SK-N-MC (cell line): ENCODE measurements around the gene CHIC1.
"Not testable (repeated sequence)": the region's sequence is repeated elsewhere in the genome, so short reads cannot be mapped to it uniquely, and the experiment has no call there.

Experiments
- EZH2 ChIP-seq: fragments of 200-600 bp; sonication (generic); IDR thresholded peaks from one replicate; pipeline ENCODE4 v1.6.1; 2017; ENCODE audit warnings: antibody characterized with exemption
- FOXP2 ChIP-seq: optimal IDR thresholded peaks from 2 replicates; pipeline ENCODE3; 2011; ENCODE audit warnings: mild to moderate bottlenecking, moderate library complexity; ENCODE audit not compliant: insufficient read depth; ENCODE audit errors: extremely low read length, control extremely low read depth
- POLR2AphosphoS5 ChIP-seq: IDR thresholded peaks from 2 replicates; pipeline ENCODE4 v1.6.1; 2012; ENCODE audit warnings: mild to moderate bottlenecking, low read depth, low read length, borderline replicate concordance

DNA sequence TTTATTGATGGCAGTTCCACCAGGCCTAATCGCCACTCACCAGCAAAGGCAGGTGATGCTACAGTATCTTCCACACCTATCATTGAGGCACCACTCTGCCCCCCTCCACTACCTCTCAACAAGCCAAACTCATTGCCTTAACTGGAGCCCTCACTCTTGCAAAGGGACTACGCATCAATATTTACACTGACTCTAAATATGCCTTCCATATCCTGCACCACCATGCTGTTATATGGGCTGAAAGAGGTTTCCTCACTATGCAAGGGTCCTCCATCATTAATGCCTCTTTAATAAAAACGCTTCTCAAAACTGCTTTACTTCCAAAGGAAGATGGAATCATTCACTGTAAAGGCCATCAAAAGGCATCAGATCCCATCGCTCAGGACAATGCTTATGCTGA lies 31.3 kb upstream of the CHIC1 start:
- not testable (repeated sequence) for TF ChIP-seq EZH2, POLR2AphosphoS5, FOXP2
